Skeletal muscle tissue (tissue), 4 donors: Measurements from ENCODE around the gene PLEKHD1. TPM values are rescaled to one million over a fixed set of nuclear protein-coding genes. Genes with fewer than 3 reads are reported as not detected.
"Not testable (repeated sequence)": the region's sequence is repeated elsewhere in the genome, so short reads cannot be mapped to it uniquely, and the experiment has no call there.

ENCODE experiments used
- H3K27ac ChIP-seq: one replicate; pipeline ENCODE4 v1.7.0; 2013; ENCODE audit warnings: mild to moderate bottlenecking, low read depth, low read length, inconsistent platforms
- H3K27me3 ChIP-seq, 3 donors: one replicate each; pipeline ENCODE4 v1.7.0; 2013; ENCODE audit warnings: low read length in 3 of 3; ENCODE audit not compliant: control insufficient read depth in 3 of 3, insufficient read depth in 3 of 3
- H3K36me3 ChIP-seq, 3 donors: one replicate each; pipeline ENCODE4 v1.7.0; 2013; ENCODE audit warnings: low read length in 3 of 3; ENCODE audit not compliant: control insufficient read depth in 3 of 3, insufficient read depth in 3 of 3
- H3K4me1 ChIP-seq, 3 donors: one replicate each; pipeline ENCODE4 v1.7.0; 2013; ENCODE audit warnings: low read length in 3 of 3, mild to moderate bottlenecking in 3 of 3; ENCODE audit not compliant: control insufficient read depth in 3 of 3, insufficient read depth in 3 of 3
- H3K4me3 ChIP-seq, 3 donors: one replicate each; pipeline ENCODE4 v1.7.0; 2013; ENCODE audit warnings: low read length in 3 of 3
- H3K9ac ChIP-seq, 3 donors: one replicate each; pipeline ENCODE4 v1.7.0; 2013; ENCODE audit warnings: low read length in 3 of 3, mild to moderate bottlenecking in 3 of 3, moderate library complexity in 2 of 3, low read depth in 1 of 3
- H3K9me3 ChIP-seq, 3 donors: one replicate each; pipeline ENCODE4 v1.7.0; 2013; ENCODE audit warnings: low read length in 3 of 3; ENCODE audit not compliant: control insufficient read depth in 3 of 3
- total RNA-seq: library from RNA; depleted of rRNA; stranded (reverse); fragments of >200 nt; gene quantifications from one replicate; pipeline ENCODE4 v1.2.3, GENCODE V29; 2014
- donor health status: Osteomylitis.

Gene PLEKHD1
- total RNA-seq, 1 donor from 2014 or later, result under 0.01 TPM

GRCh38 chr14:69464379-69464778, 20.1 kb upstream of the PLEKHD1 start:
- Histone ChIP-seq H3K4me1 (no peaks in the 10 kb centered on the region), H3K36me3 (no peaks in the 10 kb centered on the region), H3K4me3 (no peak overlapping the region), H3K9me3 (no peaks in the 10 kb centered on the region), H3K27ac (no peak overlapping the region), H3K9ac (no peak overlapping the region), H3K27me3 (no peaks in the 10 kb centered on the region)

- H3K9ac ChIP-seq, result no peak overlapping the region
- H3K27ac ChIP-seq, result no peak overlapping the region
- H3K9me3 ChIP-seq, result no peaks in the 10 kb centered on the region
- H3K27me3 ChIP-seq, result no peaks in the 10 kb centered on the region
- H3K36me3 ChIP-seq, result no peaks in the 10 kb centered on the region
- no peaks in the 10 kb centered on the region for H3K4me1 ChIP-seq
- H3K4me3 ChIP-seq, result no peak overlapping the region
Observed at GRCh38 chr14:69464829-69465228, 19.7 kb upstream of the PLEKHD1 start.

GRCh38 chr14:69468949-69469348, 15.6 kb upstream of the PLEKHD1 start:
- H3K36me3 ChIP-seq, result no peaks in the 10 kb centered on the region
- no peak overlapping the region for H3K27ac ChIP-seq
- peaks cover 0 to 2% (median 0%) of the 10 kb centered on the region in 3 donors for H3K27me3 ChIP-seq
- H3K4me3 ChIP-seq, result no peak overlapping the region
- no peaks in the 10 kb centered on the region for H3K4me1 ChIP-seq
- no peaks in the 10 kb centered on the region for H3K9me3 ChIP-seq
- no peak overlapping the region for H3K9ac ChIP-seq

GRCh38 chr14:69471436-69471835, 13.1 kb upstream of the PLEKHD1 start:
- Histone ChIP-seq H3K27ac (no peak overlapping the region), H3K4me1 (no peaks in the 10 kb centered on the region), H3K36me3 (no peaks in the 10 kb centered on the region), H3K9me3 (no peaks in the 10 kb centered on the region), H3K4me3 (no peak overlapping the region), H3K9ac (no peak overlapping the region), H3K27me3 (peaks cover 0 to 6% (median 2%) of the 10 kb centered on the region in 3 donors)

GRCh38 chr14:69471916-69472315, 12.6 kb upstream of the PLEKHD1 start:
- no peak overlapping the region for H3K4me3 ChIP-seq
- H3K27ac ChIP-seq, result no peak overlapping the region
- H3K27me3 ChIP-seq, result peaks cover 0 to 6% (median 2%) of the 10 kb centered on the region in 3 donors
- no peaks in the 10 kb centered on the region for H3K36me3 ChIP-seq
- no peaks in the 10 kb centered on the region for H3K9me3 ChIP-seq
- no peak overlapping the region for H3K9ac ChIP-seq
- no peaks in the 10 kb centered on the region for H3K4me1 ChIP-seq

- no peak overlapping the region for H3K4me3 ChIP-seq
- H3K27ac ChIP-seq, result no peak overlapping the region
- no peaks in the 10 kb centered on the region for H3K9me3 ChIP-seq
- peaks cover 0 to 6% (median 2%) of the 10 kb centered on the region in 3 donors for H3K27me3 ChIP-seq
- no peaks in the 10 kb centered on the region for H3K36me3 ChIP-seq
- H3K4me1 ChIP-seq, result no peaks in the 10 kb centered on the region
- H3K9ac ChIP-seq, result no peak overlapping the region
Observed at GRCh38 chr14:69473260-69473659, 11.3 kb upstream of the PLEKHD1 start.

GRCh38 chr14:69473946-69474345, 10.6 kb upstream of the PLEKHD1 start:
- no peak overlapping the region for H3K4me3 ChIP-seq
- no peak overlapping the region for H3K27ac ChIP-seq
- H3K9me3 ChIP-seq, result no peaks in the 10 kb centered on the region
- peaks cover 0 to 6% (median 2%) of the 10 kb centered on the region in 3 donors for H3K27me3 ChIP-seq
- H3K9ac ChIP-seq, result no peak overlapping the region
- H3K36me3 ChIP-seq, result no peaks in the 10 kb centered on the region
- H3K4me1 ChIP-seq, result no peaks in the 10 kb centered on the region

GRCh38 chr14:69475194-69475818, 9.2 kb upstream of the PLEKHD1 start:
- Histone ChIP-seq H3K4me3 (no peak overlapping the region), H3K9ac (no peak overlapping the region), H3K4me1 (no peaks in the 10 kb centered on the region), H3K9me3 (no peaks in the 10 kb centered on the region), H3K27me3 (peaks cover 0 to 8% (median 2%) of the 10 kb centered on the region in 3 donors), H3K27ac (no peak overlapping the region), H3K36me3 (no peaks in the 10 kb centered on the region)

- not testable (repeated sequence) for H3K9me3 ChIP-seq, H3K4me1 ChIP-seq, H3K36me3 ChIP-seq
Observed at GRCh38 chr14:69476824-69477450, 7.6 kb upstream of the PLEKHD1 start.

GRCh38 chr14:69478055-69478454, 6.5 kb upstream of the PLEKHD1 start:
- not testable (repeated sequence) for H3K9ac ChIP-seq, H3K36me3 ChIP-seq, H3K4me3 ChIP-seq, H3K27me3 ChIP-seq, H3K27ac ChIP-seq, H3K9me3 ChIP-seq
- H3K4me1 ChIP-seq, result peaks cover 5 to 18% (median 16%) of the 10 kb centered on the region in 3 donors

More at GRCh38 chr14:69476824-69477450, 7.6 kb upstream of the PLEKHD1 start:
- H3K9ac ChIP-seq, H3K27me3 ChIP-seq, H3K27ac ChIP-seq, H3K4me3 ChIP-seq: not testable (repeated sequence)
